D341Med (cell line): ENCODE data around the gene IFI44.

Source experiments
- DNase-seq: peaks from one replicate; pipeline ENCODE4 v3.0.0; 2012; ENCODE audit warnings: low spot score

The IFI44 gene

GRCh38 chr1:78652019-78652560, 2.5 kb downstream of the IFI44 start:
- no peak for DNase-seq

- DNase-seq, result no peak
These were observed 9.3 kb downstream of the IFI44 start for GRCh38 chr1:78658901-78659300.

GRCh38 chr1:78663923-78664322, 14.3 kb downstream of the IFI44 start:
- no peak for DNase-seq

- DNase-seq, result no peak
These were observed 15.1 kb downstream of the IFI44 start for GRCh38 chr1:78664763-78665162.

GRCh38 chr1:78665809-78666208, 16.2 kb downstream of the IFI44 start:
- DNase-seq, result no peak

- DNase-seq, result no peak
These were observed 18.3 kb downstream of the IFI44 start for GRCh38 chr1:78667939-78668338.

GRCh38 chr1:78668427-78668826, 18.8 kb downstream of the IFI44 start:
- DNase-seq, result no peak

- DNase-seq, result no peak
These were observed 22.8 kb downstream of the IFI44 start for GRCh38 chr1:78672428-78672827.

GRCh38 chr1:78673120-78673519, 23.5 kb downstream of the IFI44 start:
- DNase-seq, result no peak

- DNase-seq, result peak; percentile 31
These were observed 26.8 kb downstream of the IFI44 start for GRCh38 chr1:78676347-78676982.

- no peak for DNase-seq
These were observed 27.4 kb downstream of the IFI44 start for GRCh38 chr1:78676993-78677392.

- no peak for DNase-seq
These were observed 28.2 kb downstream of the IFI44 start for GRCh38 chr1:78677788-78678187.

- no peak for DNase-seq
These were observed 28.7 kb downstream of the IFI44 start for GRCh38 chr1:78678324-78678723.

- DNase-seq, result no peak
These were observed 31.6 kb downstream of the IFI44 start for GRCh38 chr1:78681265-78681664.

GRCh38 chr1:78682496-78682895, 32.9 kb downstream of the IFI44 start:
- no peak for DNase-seq

- no peak for DNase-seq
These were observed 33.4 kb downstream of the IFI44 start for GRCh38 chr1:78683079-78683478.

- DNase-seq, result no peak
These were observed 37.7 kb downstream of the IFI44 start for GRCh38 chr1:78687315-78687714.

GRCh38 chr1:78687914-78688313, 38.3 kb downstream of the IFI44 start:
- no peak for DNase-seq

- DNase-seq, result no peak
These were observed 39.1 kb downstream of the IFI44 start for GRCh38 chr1:78688697-78689096.

GRCh38 chr1:78690516-78690915, 40.9 kb downstream of the IFI44 start:
- no peak for DNase-seq

GRCh38 chr1:78691995-78692747, 42.5 kb downstream of the IFI44 start:
- DNase-seq, result no peak

- DNase-seq, result no peak
These were observed 50.2 kb downstream of the IFI44 start for GRCh38 chr1:78699813-78700212.

- no peak for DNase-seq
These were observed 52.8 kb downstream of the IFI44 start for GRCh38 chr1:78702426-78702825.

- no peak for DNase-seq
These were observed 54.2 kb downstream of the IFI44 start for GRCh38 chr1:78703806-78704205.
